PC-3 (cell line): ENCODE data around the gene CSMD2.

Experiments
- EZH2 ChIP-seq: fragments of 300-600 bp; sonication (generic); IDR thresholded peaks from one replicate; pipeline ENCODE4 v1.6.1; 2017; ENCODE audit warnings: antibody characterized with exemption, mild to moderate bottlenecking, low read length; ENCODE audit not compliant: unreplicated experiment
- EZH2phosphoT487 ChIP-seq: fragments of 300-600 bp; sonication (generic); IDR thresholded peaks from 2 replicates; pipeline ENCODE4 v1.6.1; 2018; ENCODE audit warnings: mild to moderate bottlenecking, antibody characterized with exemption, low read length, borderline replicate concordance
- TF ChIP-seq, protein P1 (sequence below): fragments of 300-600 bp; sonication (generic); conservative IDR thresholded peaks from 2 replicates; pipeline ENCODE4 v1.5.1; 2017; ENCODE audit warnings: antibody characterized with exemption, low read depth, mild to moderate bottlenecking, low read length

DNA sequence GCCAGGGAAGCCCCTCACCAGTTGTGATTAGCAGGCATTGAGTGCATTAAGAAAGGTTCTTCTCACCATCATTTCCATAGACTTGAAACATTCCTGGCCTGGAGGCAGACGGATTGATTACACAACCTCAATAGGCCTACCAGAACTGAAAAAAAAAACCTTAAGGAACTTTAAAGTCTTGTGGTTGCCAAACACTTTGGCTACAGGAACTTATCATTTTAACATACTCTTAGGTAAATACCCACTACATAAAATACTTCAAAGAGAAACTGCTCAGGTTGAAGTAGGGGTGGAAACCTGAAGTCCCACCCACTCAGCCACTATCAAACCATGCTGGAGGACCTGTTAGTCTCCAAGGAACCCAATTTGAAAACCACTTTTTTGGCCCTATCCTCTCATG lies 323.5 kb downstream of the CSMD2 start:
- TF ChIP-seq, protein P1, sequence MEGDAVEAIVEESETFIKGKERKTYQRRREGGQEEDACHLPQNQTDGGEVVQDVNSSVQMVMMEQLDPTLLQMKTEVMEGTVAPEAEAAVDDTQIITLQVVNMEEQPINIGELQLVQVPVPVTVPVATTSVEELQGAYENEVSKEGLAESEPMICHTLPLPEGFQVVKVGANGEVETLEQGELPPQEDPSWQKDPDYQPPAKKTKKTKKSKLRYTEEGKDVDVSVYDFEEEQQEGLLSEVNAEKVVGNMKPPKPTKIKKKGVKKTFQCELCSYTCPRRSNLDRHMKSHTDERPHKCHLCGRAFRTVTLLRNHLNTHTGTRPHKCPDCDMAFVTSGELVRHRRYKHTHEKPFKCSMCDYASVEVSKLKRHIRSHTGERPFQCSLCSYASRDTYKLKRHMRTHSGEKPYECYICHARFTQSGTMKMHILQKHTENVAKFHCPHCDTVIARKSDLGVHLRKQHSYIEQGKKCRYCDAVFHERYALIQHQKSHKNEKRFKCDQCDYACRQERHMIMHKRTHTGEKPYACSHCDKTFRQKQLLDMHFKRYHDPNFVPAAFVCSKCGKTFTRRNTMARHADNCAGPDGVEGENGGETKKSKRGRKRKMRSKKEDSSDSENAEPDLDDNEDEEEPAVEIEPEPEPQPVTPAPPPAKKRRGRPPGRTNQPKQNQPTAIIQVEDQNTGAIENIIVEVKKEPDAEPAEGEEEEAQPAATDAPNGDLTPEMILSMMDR: no peak
- TF ChIP-seq EZH2 (no peak), EZH2phosphoT487 (no peak)
